ENCODE measurements around the gene LRRC26.

Gene LRRC26, protein sequence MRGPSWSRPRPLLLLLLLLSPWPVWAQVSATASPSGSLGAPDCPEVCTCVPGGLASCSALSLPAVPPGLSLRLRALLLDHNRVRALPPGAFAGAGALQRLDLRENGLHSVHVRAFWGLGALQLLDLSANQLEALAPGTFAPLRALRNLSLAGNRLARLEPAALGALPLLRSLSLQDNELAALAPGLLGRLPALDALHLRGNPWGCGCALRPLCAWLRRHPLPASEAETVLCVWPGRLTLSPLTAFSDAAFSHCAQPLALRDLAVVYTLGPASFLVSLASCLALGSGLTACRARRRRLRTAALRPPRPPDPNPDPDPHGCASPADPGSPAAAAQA

DNA sequence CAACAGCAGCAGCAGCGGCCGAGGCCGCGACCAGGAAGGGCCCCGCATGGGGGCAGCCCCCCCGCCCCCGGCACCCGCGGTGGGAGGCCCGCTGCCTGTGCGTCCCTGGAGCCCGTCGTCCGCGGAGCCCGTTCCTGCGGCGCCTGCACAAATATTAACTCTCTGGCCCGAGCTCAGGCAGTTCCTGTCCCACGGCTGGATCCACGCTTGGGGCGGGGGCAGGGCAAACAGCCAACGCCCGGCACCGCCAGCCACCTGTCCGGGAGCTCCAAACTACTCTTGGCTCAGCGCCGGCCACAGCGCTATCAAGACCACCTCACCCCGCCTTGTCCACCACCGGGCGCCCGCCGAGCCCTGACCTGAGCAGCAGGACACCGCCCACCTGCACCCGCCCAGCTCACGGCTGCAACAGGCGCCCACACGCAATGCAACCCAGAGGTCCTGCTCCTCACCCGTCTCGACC lies at the start of gene LRRC26:
TSS of gene LRRC26 (minus strand) at position 156 of the 463 bp plus-strand sequence. CDS start at position 48, 108 bp downstream.
- DNase-seq: no peak

DNA sequence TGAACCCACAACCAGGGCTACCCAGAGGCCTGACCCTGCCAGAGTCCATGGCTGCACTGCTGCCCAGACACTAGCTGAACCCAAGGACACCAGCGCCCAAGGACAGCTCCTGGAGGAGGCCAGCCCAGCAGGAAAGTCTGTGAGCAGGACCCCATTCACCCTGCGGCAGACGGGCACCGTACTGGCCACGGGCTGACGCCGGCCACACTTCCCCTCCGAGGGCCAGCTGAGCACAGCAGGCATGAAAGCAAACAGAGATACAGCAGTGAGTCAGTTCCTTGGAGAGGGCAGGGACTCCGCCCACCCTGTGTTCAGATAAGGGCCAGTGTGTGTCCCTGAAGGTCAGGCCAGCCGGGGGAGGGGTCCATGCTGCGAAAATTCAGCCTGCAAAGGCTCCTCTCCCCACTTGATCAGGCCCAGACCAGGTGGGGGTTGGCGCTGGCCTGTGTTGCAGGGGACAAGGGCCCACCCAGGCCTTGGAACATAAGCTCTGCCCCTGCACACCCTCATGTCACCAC lies 49.0 kb upstream of the LRRC26 start:
- DNase-seq: no peak

DNA sequence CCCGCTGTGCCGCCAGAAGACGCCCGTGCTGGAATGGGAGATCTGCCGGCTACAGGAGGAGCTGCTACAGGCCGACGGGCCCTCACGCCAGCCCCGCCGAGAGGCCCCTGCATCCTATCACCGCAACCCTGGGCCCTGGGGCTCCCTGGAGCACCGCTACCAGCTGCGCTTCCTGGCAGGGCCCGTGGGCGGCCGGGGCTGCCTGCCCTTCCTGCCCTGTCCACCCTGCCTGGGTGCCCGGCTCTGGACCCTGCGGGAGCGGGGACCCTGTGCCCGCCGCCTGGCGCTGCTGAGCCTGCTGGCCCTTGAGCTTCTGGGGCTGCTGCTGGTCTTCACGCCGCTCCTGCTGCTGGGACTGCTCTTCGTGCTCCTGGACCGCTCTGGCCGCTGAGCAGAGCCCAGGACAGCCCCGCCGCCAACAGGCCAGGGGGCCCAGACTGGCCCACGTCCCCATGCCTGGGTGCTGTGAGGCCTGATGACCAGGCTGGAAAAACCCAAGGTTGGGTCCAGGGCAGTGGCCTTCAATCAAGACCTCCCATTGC lies 48.4 kb upstream of the LRRC26 start:
- no peak for DNase-seq

DNA sequence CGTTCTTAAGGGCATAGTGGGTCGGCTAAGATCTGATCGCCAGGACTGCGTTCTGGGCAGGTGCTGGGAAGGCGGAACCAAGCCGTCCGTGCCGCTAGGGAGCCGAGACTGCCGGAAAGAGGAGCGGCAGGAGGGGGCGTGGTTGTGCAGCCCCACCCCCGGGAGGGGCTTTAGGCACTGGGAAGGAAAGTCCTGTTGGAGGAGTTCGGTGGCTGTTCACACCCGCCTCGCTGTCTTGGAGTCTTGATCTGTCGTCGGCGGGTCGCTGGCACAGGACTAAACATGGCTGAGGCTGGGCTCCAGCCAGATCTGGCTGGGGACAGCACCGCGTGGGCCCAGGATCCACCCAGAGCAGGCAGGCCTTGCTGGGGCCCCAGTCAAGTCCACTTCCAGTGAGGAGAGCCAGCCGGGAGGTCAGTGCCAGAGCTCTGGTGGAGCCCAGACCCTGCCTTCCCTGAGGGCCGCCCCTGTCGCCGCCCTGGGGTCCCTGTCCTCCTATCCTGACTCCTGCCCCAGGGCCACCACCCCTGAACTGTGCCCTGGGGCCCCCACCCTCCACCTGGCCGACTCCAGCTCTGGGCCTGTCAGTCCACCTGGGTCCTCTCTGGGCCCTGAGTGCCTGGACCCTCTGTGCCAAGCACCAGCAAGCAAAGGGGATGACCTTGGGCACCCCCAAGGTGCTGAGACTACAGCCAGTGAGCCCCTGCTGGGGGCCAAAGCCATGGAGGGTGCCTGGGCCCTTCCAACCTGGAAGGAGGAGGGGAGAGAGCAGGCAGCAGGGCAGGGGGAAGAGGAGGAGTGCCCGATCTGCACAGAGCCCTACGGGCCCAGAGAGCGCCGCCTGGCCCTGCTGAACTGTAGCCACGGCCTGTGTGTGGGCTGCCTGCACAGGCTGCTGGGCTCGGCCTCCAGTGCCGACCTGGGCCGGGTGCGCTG lies 47.7 kb upstream of the LRRC26 start:
- DNase-seq: peak; percentile 9

DNA sequence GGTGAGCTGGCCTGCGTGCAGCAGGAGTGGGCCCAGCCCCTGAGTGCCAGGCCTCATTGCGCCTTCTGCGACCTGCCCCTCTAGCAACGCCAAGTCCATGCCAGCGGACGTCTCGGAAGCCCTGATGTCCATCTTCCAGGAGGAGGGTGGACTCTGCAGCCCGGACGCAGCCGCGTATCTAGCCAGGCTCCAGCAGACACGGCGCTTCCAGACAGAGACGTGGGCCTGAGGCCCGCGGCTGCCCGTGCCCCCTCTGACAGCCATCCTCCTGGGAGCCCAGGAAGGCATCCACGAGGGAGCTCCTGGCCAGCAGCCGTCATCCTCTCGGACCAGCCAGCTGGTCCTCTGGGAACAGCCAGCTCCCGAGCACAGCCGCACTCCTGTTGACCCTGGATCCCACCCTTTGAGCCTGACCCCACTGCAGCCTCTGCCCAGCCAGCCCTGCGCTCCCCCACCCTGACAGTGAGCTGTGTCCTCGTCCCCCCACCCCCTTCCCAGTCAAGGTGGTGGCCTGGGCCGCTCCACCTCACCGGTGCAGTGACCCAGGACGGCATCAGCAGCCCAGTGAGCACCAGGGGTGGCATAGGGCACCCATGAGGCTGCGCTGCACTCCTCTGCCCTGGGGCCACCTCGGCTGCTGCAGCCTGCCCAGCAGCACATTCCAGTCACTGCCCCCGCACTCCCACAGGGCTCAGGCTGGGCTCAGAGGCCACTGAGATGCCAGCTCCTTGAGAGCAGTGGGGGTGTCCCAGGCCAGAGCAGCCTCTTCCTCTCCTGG lies 46.5 kb upstream of the LRRC26 start:
- no peak for DNase-seq

DNA sequence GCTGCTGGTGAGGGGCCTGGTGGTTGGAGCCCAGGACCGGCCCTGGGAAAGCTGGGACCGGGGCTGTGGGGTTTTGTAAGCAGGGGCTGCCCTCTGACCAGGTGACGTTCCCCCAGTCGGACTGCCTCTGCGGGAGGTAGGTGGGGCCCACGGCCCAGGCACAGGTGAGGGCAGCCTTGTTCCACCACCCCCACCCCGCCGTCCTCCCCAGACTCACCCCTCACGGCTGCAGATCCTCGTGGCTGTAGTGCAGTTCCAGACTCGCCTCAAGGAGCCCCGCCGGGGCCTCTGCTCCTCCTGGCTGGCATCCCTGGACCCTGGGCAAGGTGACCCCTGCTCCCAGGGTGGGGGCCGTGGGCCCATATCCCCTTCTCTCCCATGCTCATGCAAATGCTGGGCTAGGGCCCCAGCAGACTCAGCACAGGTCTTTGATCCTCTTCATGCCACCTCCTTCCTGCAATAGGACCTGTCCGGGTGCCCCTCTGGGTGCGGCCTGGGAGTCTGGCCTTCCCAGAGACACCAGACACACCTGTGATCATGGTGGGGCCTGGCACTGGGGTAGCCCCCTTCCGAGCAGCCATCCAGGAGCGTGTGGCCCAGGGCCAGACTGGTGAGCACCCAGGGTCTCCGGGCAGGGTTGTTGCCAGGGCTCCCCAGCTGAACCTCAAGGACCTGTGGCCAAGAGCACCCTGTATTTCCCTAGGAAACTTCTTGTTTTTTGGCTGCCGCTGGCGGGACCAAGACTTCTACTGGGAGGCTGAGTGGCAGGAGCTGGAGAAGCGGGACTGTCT lies 45.5 kb upstream of the LRRC26 start:
- no peak for DNase-seq

DNA sequence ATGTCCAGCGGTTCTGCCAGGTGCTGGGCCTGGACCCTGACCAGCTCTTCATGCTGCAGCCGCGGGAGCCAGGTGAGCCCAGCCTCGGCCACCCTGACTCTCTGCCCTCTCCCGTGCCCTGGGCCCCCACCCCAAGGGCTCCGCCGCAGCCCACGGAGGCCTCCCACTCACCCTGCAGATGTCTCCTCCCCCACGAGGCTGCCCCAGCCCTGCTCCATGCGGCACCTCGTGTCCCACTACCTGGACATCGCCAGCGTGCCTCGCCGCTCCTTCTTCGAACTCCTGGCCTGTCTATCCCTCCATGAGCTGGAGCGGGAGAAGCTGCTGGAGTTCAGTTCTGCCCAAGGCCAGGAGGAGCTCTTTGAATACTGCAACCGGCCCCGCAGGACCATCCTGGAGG lies 44.8 kb upstream of the LRRC26 start:
- DNase-seq: no peak

DNA sequence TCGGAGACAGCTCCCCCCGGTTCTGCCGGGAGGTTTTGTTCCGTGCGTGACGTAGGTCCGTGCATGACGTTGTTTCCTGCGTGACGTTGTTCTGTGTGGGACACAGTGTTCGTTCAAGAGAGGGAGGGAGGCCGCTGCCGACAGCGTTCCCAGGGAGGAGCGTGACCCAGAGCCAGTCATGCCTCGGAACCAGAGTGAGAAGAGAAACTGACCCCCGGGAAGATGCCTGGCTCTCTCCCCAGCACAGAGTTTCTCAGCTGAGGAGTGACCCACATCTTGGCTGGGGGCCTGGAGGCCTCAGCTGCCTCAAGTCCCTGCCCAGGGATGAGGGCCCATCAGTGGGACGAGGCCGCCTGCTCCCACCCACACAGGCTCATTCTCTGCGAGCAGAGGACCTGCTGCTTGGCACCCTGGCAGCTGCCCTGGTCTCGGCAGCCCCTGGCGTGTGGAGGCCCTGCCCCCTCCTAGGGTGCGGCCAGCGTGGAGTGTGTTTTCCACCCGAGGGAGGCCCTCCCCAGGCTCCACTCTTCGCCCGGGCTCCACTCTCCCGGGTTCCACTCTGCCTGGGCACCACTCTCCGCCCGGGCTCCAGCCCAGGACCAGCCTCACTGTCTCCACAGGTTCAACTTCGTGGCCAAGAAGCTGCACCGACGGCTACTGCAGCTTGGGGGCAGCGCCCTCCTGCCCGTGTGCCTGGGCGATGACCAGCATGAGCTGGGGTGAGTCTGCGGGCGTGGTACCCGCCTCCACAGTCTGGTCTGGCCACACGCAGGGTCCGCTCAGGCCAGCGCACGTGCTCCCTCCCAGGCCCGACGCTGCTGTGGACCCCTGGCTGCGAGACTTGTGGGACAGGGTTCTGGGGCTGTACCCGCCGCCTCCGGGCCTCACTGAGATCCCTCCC lies 43.6 kb upstream of the LRRC26 start:
- DNase-seq: no peak

DNA sequence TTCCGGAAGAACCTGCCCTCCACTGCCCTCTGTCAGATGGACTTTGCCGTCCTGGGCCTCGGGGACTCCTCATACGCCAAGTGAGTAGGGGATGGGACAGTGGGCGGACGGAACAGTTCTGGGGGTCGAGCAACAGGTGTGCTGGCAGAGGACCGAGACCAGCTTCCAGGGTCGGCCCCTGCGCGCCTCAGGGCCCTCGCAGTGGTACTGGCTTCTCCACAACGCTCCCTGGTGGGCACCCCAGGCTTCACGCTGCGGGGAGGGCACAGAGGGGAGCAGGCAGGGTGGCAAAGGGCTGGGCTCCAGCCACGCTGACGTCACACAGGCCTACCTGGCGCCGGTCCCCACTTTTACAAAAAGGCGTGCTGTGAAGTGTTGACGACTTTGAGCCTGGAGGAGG lies 42.7 kb upstream of the LRRC26 start:
- DNase-seq: no peak

DNA sequence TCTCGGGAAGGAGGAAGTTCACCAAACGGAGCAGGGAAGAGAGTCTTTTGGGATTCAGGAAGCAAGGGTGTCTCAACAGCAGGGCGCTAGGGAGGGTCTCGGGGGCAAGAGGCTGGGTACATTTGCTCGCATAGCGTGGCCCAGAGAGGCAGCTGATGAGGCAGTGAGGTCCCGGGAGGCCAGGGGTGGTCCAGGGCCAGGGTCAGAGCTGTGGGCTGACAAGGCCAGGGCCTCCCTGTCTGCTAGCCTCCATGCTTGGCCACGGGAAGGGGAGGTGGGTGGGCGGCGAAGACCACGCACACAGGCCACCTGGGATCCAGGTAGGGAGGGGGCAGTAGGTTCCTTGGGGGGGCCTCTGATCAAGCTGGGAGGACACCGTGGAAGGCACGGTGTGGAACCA lies 41.7 kb upstream of the LRRC26 start:
- no peak for DNase-seq

DNA sequence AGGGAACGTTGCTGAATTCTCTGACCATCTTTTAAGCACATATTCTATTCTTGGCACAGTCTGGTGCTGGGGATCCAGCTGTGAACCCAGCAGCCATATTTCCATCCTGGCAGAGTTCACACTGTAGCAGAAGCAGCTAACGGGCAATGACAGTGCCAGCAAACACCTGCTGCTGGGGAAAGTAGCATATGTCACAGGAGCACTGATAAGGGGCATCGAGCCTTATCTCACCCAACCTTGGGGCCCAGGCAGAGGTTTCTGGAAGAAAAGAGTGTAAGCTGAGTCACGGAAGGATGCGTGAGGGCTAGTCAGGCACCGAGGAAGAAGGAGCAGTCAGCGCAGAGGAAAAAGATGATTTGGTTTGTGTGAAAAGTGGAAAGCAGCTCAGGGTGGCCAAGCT lies 36.8 kb upstream of the LRRC26 start:
- no peak for DNase-seq

DNA sequence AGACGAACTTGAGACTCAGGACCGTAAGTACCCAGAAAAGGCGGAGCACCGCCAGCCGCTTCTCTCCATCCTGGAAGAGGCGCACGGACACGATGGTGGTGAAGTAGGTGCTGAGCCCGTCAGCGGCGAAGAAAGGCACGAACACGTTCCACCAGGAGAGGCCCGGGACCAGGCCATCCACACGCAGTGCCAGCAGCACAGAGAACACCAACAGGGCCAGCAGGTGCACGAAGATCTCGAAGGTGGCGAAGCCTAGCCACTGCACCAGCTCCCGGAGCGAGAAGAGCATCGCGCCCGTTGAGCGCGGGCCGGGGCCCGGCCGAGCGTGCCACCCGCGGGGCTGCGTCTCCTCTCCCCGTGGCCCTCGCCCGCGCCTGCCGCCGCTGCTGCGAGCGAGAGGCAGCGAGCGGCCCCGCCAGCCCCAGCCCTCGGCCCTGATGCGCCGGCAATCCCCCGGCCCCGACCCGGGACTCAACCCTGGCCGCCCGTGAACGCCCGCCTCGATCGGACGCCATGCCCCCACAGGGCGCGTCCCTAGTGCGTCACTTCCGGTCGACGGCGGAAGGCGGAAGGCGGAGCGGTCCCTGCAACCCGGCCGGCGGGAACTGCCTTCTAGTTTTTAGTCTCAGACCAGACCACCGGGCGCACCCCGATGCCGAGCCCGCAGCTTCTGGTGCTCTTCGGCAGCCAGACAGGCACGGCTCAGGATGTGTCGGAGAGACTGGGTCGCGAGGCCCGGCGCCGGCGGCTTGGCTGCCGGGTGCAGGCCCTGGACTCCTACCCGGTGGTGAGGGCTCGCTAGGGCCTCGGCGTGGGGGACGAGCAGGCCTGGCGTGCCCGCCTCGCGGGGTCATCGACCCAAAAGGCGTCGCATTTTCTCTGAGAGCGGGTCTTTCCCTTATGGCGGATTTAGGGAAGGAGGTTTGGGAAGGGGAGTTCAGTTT lies 35.5 kb upstream of the LRRC26 start, which contains the start of the genes NDOR1 and TMEM203:
TSS of gene NDOR1 (plus strand) at position 575 of the 944 bp plus-strand sequence. CDS start at position 653, 78 bp downstream.
TSS of gene TMEM203 (minus strand) at position 523 of the 944 bp plus-strand sequence. CDS start at position 289, 234 bp downstream.
- peak; percentile 47 for DNase-seq

DNA sequence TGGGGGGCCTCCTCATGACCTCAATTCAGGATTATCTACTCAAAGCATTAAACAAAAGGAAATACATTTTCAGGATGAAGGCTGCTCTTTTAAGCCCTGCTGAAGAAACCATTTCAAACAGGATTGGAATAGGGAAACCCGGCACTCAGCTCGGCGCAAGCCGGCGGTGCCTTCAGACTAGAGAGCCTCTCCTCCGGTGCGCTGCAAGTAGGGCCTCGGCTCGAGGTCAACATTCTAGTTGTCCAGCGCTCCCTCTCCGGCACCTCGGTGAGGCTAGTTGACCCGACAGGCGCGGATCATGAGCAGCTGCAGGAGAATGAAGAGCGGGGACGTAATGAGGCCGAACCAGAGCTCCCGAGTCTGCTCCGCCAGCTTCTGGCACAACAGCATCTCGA lies 34.9 kb upstream of the LRRC26 start:
- no peak for DNase-seq

DNA sequence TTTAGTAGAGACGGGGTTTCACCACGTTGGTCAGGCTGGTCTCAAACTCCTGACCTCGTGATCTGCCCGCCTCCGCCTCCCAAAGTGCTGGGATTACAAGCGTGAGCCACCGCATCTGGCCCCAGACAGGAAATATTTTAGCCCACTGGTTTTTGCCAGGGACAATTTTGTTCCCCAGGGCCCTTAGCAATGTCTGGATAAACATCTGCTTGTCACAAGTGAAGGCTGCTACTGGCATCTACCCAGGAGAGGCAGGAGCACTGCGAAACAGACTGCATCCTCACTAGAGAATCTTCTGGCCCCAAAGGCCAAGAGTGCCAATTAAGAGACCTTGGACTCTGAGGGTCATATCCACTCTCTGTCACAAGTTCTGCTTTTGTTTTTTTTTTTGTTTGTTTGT lies 33.1 kb upstream of the LRRC26 start:
- DNase-seq: no peak

DNA sequence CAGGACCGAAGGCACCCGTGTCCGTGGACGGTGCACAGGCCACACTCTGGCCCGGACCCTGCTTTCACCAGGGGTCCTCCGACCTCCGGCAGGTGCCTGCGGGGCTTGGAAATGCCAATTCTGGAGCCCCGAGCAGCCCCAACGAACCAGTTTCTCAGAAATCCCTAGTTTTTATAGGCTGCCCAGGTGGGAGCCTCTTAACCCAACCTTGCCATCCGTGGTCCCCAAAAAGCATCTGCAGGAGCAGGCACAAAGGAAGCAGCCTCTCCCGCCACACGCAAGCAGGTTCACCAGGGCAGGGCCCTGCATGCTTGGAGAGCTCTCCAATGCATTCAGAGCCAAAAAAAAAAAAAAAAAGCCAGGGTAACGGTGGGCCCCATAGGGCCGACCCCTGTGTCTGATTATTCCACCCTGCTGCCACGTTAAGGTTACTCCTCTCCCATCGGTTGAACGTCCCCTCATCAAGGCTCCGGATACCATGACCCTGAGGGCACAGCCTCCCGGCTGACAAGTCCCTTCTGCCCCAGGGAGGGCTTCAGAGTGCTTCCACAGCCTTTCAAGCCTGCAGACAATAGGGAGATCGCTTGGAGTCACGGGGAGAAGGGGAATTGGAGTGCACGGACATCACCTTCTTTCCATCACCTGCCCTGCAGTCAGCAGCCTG lies 31.5 kb upstream of the LRRC26 start:
- DNase-seq: no peak

DNA sequence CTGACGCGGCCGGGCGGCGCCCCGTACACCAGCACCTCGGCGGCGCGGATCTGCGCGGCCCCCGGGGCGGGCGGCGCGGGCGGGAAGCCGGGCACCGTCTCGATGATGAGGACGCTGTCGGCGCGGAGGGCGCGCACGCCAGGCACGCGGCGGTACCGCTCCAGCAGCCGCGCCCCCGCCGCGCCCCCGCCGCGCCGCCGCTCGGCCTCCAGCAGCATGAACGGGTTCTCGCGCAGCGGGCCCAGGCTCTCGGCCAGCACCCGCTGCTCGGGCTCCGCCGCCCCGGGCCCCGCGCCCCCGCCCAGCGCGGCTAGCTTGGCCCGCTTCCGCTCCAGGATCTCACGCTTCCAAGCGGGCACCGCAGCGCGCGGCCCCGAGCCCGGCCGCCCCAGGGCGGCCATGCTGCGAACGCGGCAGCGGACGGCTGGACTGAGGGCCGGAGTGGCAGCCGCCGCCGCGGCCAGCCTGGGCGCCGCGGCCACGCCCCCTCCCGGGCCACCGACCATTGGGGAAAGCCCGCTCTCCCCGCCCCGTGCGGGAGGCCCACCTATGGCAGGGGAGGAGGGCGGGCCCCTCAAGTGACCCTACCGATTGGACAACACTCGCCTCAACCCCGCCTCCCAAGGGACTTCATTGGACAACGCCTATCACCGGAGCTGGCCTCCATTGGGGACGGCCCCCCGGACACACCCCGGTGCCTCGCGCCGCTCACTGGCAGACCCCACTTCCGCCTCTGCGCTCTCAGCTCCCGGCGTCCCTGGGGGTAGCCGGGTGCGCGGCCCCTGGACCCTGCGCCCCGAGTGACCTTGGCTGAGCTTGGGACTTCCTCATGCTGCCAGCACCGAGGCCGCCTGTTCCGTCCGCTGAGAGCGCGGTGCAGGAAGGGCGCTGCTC lies 30.7 kb upstream of the LRRC26 start, which contains the start of gene TPRN:
TSS of gene TPRN (minus strand) at position 431 of the 894 bp plus-strand sequence. CDS start at position 401, 30 bp downstream.
- peak; percentile 96 for DNase-seq

DNA sequence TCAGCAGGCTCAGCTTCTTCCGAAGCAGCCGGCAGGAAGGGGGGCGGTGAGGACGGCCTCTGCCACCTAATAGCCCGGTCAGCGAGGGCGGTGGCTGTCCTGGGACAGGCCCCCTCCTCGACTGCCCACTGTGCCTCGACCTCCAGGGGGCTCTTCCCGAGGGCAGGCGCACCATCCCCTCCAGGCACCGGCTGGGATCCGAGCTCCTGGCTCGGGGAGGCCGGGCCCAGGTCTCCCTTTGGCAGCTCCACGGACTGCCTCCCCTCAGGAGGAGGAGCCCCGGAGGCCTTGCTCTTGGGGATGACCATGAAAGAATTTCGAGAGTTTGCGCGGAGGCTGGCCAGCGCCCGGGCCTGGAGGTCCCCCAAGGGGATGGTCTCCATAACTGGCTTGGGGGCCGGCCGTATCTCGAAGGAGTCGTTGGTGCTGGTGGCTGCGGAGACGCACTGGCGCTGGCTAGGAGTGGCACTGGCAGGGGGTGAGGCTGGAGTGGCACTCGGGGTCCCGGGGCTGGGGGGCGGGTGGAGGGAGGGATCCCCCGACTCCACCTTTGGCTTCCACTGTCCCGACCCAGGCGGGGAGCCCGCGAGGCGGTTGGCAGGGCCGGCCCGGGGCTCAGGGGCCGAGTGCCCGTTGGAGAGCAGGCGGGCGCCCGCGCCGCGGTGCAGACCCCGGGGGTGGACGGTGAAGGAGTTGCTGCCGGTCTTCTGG lies 29.7 kb upstream of the LRRC26 start:
- no peak for DNase-seq
